Coronary artery (tissue), 2 donors: ENCODE results near the gene ZNF165.

ENCODE experiments used
- DNase-seq: peaks from one replicate; pipeline ENCODE4 v3.0.0-alpha.2; 2017; ENCODE audit warnings: low spot score
- H3K27ac ChIP-seq, 2 donors: fragments of 200-600 bp; sonication (generic); one replicate each; pipeline ENCODE4 v1.5.1; 2016 to 2019
- H3K4me3 ChIP-seq: fragments of 200-600 bp; sonication (generic); 2 replicates; pipeline ENCODE4 v1.5.1; 2016; ENCODE audit warnings: mild to moderate bottlenecking, moderate library complexity
- CTCF ChIP-seq: fragments of 200-600 bp; sonication (generic); IDR thresholded peaks from one replicate; pipeline ENCODE4 v1.5.1; 2019; ENCODE audit warnings: antibody characterized with exemption

The ZNF165 gene

GRCh38 chr6:28104392-28105244 lies 24.2 kb downstream of the ZNF165 start:
- peak overlapping the region; percentile 77 to 88 for H3K27ac ChIP-seq
- DNase-seq = peak; percentile 84
- TF ChIP-seq CTCF = peak; percentile 49
- H3K4me3 ChIP-seq = peak overlapping the region; percentile 89

- TF ChIP-seq CTCF = no peak
- DNase-seq = no peak
- H3K4me3 ChIP-seq = peak overlapping the region; percentile 89
- H3K27ac ChIP-seq = peak overlapping the region; percentile 77 to 88
Observed at GRCh38 chr6:28105245-28105639, 24.9 kb downstream of the ZNF165 start.

- TF ChIP-seq CTCF = no peak
- no peak overlapping the region for H3K4me3 ChIP-seq
- no peak for DNase-seq
- H3K27ac ChIP-seq = no peak overlapping the region
Observed at GRCh38 chr6:28107506-28107905, 27.1 kb downstream of the ZNF165 start.

- H3K4me3 ChIP-seq = no peak overlapping the region
- DNase-seq = no peak
- H3K27ac ChIP-seq = no peak overlapping the region
- no peak for TF ChIP-seq CTCF
Observed at GRCh38 chr6:28111964-28112363, 31.6 kb downstream of the ZNF165 start.

GRCh38 chr6:28115799-28116198 lies 35.4 kb downstream of the ZNF165 start:
- TF ChIP-seq CTCF = no peak
- DNase-seq = no peak
- Histone ChIP-seq H3K4me3 (no peak overlapping the region), H3K27ac (no peak overlapping the region)

- no peak overlapping the region for H3K27ac ChIP-seq
- no peak for DNase-seq
- TF ChIP-seq CTCF = no peak
- H3K4me3 ChIP-seq = no peak overlapping the region
Observed at GRCh38 chr6:28117386-28118050, 37.1 kb downstream of the ZNF165 start.

GRCh38 chr6:28118217-28118616 lies 37.8 kb downstream of the ZNF165 start:
- no peak for DNase-seq
- H3K27ac ChIP-seq = no peak overlapping the region
- H3K4me3 ChIP-seq = no peak overlapping the region
- no peak for TF ChIP-seq CTCF
